Astrocyte of the cerebellum (primary cell): Measurements from ENCODE around the gene MRLN.

Experiments used
- DNase-seq: peaks from one replicate; pipeline ENCODE4 v3.0.0-alpha.2; 2011; ENCODE audit warnings: low read depth
- H3K4me3 ChIP-seq: 2 replicates; pipeline ENCODE4 v1.5.1; 2011; ENCODE audit warnings: mild to moderate bottlenecking, low read depth, low read length, moderate library complexity
- in situ Hi-C: cut with HindIII; loops from 2 replicates; pipeline ENCODE4 v1.10.0; 2017; ENCODE audit warnings: low sequenced_read_pairs
- TF ChIP-seq, protein P1 (sequence below): IDR thresholded peaks from 2 replicates; pipeline ENCODE4 v1.5.1; 2012; ENCODE audit warnings: low read length, low read depth, moderate library complexity, mild to moderate bottlenecking; ENCODE audit errors: missing control alignments

Gene MRLN

DNA sequence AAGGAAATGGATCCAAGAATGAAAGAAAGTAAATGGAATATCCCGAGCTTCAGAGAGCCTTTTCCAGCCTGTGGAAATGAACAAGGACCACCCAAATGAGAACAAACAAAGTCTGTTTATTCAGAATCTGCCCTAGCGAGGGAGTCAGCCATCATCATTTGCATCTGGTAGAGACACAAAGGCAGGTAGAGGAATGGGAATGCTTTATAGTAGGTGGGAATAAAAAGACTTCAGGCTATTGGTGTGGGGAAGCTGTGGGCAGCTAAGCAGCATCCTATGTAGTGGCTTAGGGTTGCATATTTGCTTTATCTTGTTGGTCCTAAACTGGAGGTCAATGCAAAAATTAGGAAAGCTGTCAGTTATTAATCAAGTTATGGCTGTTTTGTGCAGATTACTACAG lies 9.2 kb upstream of the MRLN start:
- H3K4me3 ChIP-seq: no peak overlapping the region
- DNase-seq: no peak
- TF ChIP-seq, protein P1, sequence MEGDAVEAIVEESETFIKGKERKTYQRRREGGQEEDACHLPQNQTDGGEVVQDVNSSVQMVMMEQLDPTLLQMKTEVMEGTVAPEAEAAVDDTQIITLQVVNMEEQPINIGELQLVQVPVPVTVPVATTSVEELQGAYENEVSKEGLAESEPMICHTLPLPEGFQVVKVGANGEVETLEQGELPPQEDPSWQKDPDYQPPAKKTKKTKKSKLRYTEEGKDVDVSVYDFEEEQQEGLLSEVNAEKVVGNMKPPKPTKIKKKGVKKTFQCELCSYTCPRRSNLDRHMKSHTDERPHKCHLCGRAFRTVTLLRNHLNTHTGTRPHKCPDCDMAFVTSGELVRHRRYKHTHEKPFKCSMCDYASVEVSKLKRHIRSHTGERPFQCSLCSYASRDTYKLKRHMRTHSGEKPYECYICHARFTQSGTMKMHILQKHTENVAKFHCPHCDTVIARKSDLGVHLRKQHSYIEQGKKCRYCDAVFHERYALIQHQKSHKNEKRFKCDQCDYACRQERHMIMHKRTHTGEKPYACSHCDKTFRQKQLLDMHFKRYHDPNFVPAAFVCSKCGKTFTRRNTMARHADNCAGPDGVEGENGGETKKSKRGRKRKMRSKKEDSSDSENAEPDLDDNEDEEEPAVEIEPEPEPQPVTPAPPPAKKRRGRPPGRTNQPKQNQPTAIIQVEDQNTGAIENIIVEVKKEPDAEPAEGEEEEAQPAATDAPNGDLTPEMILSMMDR: no peak
- in situ Hi-C loops: no loop called here

DNA sequence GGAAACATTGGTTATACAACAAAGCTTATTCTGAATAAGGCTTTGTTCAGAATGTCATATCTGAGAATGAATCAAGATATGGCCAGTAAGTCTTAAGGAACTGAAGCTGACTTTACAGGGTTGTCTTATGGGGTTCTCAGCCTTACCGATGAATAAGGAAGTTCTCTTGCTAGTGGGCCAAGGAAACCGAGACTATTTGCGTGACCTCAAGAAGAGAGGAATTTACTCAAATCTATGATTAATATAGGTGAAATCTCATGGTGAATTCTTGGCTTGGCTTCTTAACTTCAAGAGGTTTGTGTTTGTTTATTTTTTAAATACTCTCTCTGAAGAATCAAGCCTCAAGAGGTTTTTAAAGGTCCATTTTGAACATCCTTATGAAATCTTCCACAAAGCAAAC lies 4.7 kb upstream of the MRLN start:
- in situ Hi-C loops: no loop called here
- DNase-seq: peak; percentile 86
- H3K4me3 ChIP-seq: no peak overlapping the region
- TF ChIP-seq, protein P1: no peak

DNA sequence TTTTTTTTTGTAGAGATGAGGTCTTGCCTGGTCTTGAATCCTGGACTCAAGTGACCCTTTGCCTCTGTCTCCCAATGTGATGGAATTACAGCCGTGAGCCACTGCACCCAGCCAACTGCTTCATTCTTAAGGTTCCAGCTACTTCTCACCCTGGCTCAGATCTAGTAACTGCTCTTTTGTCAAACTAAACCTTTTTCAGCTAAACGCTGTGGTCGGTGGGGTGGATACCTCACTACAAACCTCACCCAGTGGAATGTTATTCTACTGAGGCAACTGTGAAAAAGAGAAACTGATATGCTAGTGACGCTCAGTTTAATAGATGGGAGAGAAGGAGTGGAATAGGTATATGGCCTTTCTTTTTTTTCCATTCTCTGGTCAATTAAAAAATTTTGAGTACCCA lies 1.7 kb upstream of the MRLN start:
- TF ChIP-seq, protein P1: no peak
- in situ Hi-C loops: no loop called here
- H3K4me3 ChIP-seq: no peak overlapping the region
- peak; percentile 15 for DNase-seq

DNA sequence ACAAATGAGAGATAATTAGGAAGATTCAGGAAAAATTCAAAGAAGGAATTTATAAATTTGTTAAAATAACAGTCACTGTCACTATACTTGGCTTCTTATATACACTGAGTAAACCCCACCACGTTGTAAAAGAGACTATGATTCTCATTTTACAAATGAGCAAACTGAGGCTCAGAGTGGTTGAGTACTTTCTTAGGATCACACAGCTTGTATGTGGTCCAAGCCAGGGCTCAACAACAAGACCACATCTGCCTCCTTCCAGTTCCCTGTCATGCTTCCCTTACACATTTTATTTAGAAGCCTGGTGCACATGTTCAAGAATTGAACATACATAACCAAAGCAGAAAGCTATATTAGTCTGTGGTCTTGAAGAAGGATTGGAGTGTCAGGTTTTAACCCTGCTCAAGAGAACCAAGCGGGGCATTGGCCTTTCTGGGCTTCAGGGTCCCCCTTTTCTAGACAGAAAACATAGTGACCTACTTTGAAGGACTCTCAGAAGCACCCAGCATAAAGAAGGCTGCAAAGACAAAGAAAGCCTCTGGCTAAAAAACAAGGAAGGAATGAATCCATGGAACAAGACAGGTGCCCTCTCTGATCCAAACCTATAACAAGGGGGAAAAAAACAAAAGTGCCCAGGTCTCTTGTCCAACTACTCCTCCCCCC lies 846 bp downstream of the MRLN start:
- no peak overlapping the region for H3K4me3 ChIP-seq
- no peak for DNase-seq
- TF ChIP-seq, protein P1: no peak
- in situ Hi-C loops: no loop called here

DNA sequence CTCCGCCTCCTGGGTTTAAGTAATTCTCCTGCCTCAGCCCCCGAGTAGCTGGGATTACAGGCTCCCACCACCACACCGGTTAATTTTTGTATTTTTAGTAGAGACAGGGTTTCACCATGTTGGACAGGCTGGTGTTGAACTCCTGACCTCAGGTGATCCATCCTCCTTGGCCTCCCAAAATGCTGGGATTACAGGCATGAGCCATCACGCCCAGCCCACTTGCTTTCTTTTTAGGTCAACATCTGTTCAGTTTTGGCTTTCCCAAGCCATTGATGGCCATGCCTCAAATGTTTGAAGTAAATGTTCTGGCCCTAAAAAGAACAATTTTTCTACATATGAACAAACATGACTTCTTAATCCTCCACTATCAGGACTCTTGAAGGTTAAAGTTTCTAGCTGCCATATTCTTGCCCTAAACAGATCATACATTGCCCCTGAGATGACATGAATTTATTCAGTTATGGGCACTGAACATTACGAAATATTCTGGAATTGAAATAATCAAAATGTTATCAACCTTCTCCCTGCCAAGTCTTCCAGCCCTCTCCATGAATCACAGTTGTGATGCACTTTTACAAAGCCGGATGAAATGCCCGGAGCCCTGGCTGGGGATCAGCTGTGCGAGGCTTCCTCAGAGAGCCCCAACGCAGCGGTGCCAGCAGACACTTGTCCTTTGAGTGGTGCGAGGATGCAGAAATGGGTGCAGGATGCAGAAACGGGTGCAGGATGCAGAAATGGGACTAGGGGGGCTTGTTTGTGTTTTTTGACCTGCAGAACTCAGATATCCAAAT lies 2.9 kb downstream of the MRLN start:
- TF ChIP-seq, protein P1: no peak
- DNase-seq: no peak
- no peak overlapping the region for H3K4me3 ChIP-seq
- in situ Hi-C loops: no loop called here

DNA sequence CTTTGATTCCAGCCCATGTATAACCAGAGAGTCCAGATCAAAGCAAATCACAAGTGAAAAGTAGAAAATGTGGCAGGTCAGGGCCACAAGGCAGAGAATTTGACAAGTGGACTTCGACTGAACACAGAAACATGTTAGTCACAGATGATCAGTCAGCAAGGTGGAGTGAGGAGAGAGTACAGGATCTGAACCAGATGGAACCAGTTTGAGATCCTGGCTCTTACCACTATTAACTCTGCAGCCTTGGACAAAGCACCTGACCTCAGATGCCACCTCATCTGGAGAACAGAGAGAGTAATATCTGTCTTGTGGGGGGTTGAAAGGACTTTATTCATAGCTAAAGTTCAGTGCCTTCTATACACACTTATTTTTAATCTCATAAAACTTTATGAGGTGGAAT lies 4.4 kb downstream of the MRLN start:
- DNase-seq: no peak
- in situ Hi-C loops: no loop called here
- no peak overlapping the region for H3K4me3 ChIP-seq
- TF ChIP-seq, protein P1: no peak
